ENCODE results near the gene PRICKLE4.

The PRICKLE4 gene

DNA sequence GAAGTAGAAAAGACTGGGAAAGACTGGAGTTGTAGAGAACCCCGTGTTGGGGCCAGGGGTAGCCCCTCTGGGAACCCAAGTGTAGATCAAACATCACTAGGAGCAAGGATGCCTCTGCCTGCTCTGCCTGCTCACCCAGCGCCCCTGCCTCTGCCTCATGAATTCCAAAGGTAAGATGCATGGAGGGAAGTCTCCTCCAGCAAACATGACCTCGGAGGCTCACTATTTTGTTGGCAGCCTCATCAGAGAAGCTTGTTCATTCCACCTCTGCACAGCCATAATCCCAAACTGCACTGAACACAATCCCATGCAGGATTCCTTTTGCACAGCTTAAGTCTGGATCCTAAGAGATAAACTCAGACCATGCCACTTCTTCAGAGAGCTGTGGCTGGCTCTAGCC lies 5.7 kb upstream of the PRICKLE4 start:
- DNase-seq, result no peak

DNA sequence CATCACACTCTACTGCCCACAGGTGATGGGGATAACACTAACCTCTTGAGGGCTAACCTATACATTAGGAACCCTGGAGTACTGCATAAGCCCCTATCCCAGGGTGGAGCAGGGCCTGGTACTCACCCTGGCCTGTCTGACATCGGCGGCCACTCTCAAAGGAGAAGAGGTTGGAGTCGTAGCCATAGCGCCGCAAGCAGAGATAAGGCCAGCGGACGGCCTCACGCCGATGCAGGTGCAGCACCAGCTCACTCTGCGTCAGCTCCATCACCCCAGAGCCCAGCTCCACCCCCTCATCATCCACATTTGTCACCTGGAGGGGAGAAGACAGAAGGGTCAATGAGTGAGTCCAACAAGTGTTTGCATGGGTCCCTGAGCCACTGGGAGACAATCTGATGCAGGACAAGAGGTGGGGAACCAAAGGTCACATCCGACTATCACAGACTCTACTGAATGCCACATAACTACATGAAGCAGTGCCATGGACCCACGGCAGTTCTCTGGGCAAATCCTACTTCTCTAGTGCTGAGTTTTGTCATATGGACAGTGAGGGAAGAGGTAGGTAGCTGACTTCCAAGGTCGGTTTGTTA lies 5.2 kb upstream of the PRICKLE4 start:
- no peak for DNase-seq

- DNase-seq, result no peak
These were observed 2.9 kb upstream of the PRICKLE4 start for GRCh38 chr6:41777551-41778285.

- DNase-seq, result no peak
These were observed 1.7 kb upstream of the PRICKLE4 start for GRCh38 chr6:41778895-41779294.

- no peak for DNase-seq
These were observed 1.2 kb upstream of the PRICKLE4 start for GRCh38 chr6:41779336-41779735.

DNA sequence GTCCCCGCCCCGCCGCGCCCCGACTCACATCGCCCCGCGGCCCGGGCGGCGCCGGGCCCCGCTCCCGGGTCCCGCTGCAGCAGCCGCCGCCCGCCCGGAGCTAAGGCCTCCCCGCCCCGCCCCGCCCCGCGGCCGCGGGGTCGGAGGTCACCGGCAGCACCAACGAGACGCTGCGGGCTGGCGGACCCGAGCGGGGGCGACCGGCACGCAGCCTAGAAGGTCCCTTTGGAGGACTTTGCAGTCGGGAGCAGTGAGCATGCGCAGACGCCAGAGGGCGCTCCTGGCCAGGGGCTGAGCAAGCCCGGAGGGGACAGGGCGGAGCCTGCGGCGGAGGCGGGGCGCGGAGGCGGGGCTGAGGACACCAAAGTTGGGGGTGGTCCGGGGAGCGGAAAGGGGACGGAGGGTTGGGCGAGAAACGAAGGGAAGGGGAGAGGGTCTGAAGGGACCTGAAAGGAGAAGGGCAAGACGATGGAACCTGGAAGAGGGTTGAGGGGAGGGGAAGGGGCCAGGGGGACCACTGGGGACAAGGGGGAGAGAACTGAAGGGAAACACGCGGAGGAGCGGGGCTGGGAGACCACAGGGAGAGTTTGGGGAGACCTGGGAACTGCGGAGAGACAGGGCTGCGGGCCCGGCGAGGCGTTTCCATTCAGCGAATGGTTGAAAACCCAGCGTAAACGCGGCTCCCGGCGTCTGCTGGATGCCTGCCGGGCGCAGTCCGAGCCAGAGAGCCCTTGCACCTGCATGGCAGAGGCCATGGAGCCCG lies 613 bp upstream of the PRICKLE4 start, which contains the start of gene FRS3:
Gene FRS3 (minus strand): TSS at position 113 of the 763 bp plus-strand sequence. CDS start 2,913 bp downstream, outside the sequence.
- peak; percentile 100 for DNase-seq

DNA sequence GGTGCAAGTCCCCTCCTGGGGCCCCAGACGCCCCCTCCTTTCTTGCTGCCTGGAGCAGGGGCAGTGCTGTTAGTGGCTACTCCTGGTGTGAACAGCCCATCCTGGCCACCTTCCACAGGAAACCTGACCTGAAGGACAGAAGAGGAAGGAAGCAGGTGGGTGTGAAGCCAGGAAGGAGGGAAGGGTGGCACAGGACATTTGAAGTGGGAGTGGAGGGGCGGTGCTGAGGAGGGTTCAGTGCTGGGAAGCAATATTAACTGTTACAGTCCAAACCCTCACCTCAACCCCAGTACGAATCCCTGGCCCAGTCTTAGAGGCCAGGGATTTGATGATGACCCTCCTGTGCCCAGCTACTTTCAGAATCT lies 766 bp downstream of the PRICKLE4 start:
- DNase-seq, result no peak

GRCh38 chr6:41783106-41783780 lies 2.7 kb downstream of the PRICKLE4 start:
- DNase-seq, result no peak

DNA sequence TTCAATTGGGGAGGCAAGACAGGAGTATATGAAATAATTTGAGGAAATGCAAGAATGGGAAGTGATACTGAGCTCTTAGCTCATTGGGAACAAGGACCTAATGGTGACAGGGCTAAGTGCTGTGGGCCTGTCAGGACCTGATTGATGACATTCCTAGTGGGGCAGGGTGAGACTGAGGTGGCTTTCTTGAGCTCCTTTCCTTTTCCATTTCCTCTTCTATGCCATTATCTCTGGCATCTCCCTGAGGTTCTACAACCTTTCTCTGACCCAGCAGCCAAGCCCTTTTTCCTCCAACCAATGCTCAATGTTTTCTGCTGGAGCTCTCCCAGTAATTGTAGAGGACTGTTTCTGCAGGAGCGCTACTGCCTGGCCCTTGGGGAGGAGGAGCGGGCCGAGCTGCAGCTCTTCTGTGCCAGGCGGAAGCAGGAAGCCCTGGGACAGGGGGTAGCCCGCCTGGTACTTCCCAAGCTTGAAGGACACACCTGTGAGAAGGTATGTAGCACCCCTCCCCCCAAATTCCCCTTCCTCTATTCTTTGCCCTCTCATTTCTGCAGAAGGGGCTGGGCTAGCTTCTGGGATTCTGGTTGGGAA lies 4.1 kb downstream of the PRICKLE4 start:
- DNase-seq, result no peak

- no peak for DNase-seq
These were observed 4.7 kb downstream of the PRICKLE4 start for GRCh38 chr6:41785254-41785653.

DNA sequence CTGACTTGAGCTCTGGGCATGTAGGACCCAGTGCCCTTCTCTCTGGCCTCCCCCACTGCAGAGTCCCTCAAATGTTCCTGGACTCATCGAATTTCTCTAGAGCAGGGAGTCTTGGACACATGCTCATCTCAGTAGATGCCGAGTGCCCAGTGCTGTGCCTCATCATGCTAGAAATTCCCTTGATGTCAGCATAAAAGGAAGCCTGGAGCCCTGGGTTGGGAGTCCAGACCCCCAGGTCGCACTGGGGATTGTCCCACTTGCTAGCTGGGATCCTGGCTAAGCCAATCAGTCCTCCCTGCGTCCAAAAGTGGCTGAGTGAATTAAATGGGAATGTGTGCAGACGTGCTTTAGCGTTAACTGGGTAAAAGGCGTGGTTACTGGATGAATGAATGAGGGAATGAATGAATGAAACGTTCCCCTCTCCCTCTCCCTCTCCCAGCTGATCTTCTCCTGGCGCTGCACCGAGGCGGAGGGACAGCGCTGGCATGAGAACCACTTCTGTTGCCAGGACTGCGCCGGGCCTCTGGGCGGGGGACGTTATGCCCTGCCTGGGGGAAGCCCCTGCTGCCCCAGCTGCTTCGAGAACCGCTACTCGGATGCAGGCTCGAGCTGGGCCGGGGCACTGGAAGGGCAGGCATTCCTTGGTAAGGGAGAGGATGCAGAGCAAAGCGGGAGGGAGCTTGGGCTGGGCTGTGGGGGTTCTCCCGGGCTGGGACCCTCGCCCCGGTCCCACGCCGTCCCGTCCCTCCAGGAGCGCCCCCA lies 5.3 kb downstream of the PRICKLE4 start:
- no peak for DNase-seq

DNA sequence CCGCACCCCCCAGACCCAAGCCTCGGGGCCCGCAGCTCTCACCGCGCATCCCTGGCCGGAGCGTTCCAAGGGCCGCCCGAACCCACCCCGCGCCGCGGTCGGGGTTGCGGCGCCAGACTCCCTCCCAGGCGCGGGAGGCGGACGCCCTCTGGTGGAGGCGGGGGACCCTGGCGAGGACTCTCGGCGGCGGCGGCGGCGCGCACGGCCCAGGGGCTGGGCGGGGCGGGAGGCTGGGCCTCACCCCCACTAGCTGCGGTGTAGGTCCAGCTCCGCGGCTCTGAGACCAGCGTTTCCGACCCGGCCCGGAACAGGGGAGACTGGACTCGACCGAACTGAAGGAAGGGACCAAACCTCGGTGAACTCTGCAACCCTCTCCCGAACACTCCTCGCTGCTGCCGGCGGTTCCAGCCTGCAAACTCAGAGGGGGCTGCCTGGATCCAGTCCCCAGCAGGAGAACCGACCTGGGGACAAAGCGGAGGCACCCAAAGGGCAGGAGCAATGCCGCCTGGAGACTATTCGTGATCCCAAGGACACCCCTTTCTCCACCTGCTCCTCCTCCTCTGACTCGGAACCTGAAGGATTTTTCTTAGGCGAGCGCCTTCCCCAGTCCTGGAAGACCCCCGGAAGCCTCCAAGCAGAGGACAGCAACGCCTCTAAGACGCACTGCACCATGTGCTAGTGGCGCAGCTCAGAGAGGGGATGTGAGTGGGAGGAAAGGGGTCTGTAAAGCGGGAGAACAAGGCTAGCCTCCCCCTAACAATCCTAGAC lies 6.1 kb downstream of the PRICKLE4 start:
- DNase-seq, result peak; percentile 91

DNA sequence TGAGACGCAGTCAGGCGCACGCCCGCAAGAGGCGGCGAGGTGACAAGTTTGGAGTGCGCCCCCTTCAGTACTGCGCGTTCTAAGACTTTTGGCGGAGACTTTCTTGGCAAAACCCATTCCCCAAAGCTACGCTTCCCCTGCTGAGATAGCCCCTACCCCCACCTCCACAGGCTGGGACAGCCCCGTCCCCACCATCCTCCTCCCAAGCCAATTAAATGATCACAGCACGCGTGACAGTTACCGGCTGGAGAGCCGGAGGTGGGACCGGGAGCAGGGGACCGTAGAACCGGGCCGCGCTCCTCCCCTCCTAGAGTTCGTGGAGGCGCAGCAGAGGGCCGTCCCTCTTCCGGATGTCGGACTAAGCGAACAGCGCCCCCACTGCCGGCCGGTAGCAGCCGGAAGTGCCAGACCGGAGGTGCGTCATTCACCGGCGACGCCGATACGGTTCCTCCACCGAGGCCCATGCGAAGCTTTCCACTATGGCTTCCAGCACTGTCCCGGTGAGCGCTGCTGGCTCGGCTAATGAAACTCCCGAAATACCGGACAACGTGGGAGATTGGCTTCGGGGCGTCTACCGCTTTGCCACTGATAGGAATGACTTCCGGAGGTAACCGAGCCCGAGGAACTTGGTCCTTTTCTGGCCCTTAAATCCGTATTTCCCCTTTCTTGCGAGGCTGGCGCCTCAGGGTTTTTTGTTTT lies 6.8 kb downstream of the PRICKLE4 start, which contains the start of gene TOMM6:
Gene TOMM6 (plus strand): TSS at position 476 of the 699 bp plus-strand sequence. CDS start 4 bp downstream, at position 480.
- DNase-seq, result peak; percentile 95

- no peak for DNase-seq
These were observed 8.8 kb downstream of the PRICKLE4 start for GRCh38 chr6:41789390-41789724.

DNA sequence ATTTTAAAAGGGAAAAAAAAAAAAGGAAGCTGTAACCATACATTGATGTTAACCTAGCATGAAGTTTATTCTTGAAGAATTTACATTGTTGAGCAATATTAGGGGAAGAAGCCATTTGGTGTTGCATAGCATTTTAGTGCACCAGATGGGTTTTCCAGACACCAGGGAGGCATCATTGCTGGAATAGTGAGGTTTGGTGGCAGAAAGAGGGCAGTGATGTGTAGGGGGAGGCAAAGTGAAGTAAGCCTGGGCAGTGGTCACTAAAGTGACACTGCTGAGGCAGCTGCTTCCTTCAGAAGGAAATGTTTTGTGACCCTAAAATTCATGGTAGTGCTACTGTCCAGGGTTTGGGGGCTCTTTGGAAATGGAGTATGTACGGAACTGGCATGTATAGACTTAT lies 9.5 kb downstream of the PRICKLE4 start:
- DNase-seq, result no peak

- no peak for DNase-seq
These were observed 10.7 kb downstream of the PRICKLE4 start for GRCh38 chr6:41791305-41791704.

- no peak for DNase-seq
These were observed 11.4 kb downstream of the PRICKLE4 start for GRCh38 chr6:41791984-41792383.

DNA sequence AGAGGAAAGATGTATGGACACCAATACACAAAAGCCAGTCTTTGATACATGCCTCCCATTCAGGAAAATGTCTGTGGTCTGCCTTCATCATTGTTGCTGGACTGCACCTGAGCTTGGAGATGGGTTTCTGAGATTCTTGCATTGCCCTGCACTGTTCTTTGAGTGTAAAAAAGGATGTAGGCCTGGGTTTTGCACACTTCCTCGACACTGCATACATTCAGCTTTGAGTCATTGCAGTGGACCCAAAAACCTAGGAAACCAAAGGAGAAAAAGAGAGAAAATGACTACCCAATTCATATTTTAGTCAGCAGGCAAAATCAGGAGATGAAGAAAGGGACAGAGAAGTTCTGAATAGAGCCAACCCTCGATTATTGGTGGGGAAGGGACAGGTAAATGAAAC lies 15.9 kb downstream of the PRICKLE4 start:
- no peak for DNase-seq

DNA sequence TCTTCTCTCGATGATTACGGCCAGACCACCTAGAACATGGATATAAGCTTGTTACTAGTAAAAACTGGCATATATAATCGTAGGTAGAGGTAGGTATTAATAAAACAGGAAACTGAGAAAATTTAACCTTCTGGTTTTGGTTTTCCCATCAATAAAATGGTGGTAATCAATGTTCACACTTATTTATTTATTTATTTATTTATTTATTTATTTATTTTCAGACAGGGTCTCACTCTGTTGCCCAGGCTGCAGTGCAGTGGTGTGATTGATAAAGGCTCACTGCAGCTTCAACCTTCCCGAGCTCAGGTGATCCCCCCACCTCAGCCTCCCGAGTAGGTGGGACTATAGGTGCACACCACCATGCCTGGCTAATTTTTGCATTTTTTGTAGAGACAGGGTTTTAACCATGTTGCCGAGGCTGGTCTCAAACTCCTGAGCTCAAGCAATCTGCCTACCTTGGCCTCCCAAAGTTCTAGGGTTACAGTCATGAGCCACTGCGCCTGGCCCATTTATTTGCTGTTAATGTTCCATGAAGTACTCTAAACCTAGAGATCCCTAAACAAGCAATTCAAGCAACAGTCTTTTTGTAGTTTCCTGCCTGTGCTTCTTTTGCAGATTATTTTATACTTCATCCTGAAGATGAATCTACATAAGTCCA lies 18.4 kb downstream of the PRICKLE4 start:
- DNase-seq, result no peak

DNA sequence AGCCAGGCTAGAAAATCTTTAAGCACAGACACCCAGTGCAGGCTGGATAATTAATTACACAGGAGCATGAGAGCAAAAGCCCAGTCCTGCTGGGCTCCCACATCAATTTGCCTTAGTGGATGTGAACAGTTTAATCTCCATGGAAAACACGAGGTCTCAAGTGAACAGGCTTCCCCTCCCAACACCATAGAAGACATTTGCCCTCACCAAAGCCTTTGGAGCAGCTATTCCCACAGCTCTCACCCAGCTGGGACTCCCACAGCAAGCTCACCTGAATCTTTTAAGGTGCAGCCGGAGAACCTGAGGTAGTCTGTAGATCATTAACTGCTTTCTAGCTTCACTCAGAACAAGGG lies 19.0 kb downstream of the PRICKLE4 start:
- DNase-seq, result no peak

Measured in activated CD4-positive, CD25-positive, alpha-beta regulatory T cell treated with anti-CD3 and anti-CD28 coated beads, Interleukin-2, amount 50 U/mL, for 72 hours (primary cell).